ENCODE measurements around the gene ORAI2. TPM values are rescaled to one million over a fixed set of nuclear protein-coding genes. Genes with fewer than 3 reads are reported as not detected.
A peak's percentile ranks its signal among the peaks of the same experiment; 100 is the strongest.

Gene ORAI2
- total RNA-seq, 1 donor from 2014 or later, result 39.3 TPM

DNA sequence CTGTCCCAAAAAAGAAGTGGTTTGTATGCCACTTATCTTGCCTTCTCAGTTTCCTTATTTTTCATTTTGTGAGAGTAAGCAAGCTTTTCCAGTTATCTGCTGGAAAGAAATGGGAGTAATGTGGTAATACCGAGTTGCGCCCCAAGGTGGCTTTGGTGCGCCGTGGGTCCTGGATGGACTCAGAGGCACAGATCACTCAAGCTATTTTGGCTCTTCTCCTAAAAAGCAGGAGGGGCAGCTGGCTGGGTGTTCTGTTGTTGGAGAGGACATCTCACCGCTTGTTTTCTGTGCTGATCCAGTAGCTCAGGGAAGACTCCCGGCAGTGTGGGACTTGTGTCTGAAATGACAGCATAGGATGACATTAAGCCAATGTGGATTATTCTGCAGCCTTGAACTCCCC is 20.8 kb upstream of the ORAI2 start:
- peaks cover 53% of the 10 kb centered on the region for H3K36me3 Mint-ChIP-seq (ENCODE audit: low read depth, unreplicated experiment)

DNA sequence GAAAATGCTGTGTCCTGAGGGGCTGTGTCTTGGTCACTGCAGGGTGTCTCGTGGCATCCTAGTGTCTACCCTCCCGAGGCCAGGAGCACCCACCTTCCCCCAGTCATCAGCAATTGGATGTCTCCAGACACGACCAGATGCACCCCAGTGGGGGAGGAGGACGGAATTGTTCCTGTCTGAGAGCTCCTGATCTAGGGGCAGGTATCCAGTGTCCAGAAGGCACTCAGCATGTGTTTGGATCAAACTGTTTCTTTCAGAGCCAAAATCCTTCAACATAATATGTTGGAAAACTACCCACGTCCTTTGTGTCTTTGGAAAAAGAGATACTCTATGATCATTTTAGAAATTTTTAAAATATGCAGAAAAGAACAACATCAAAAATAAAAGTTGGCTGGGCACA is 20.3 kb upstream of the ORAI2 start:
- Mint-ChIP-seq H3K4me3 (ENCODE audit: unreplicated experiment) (no peak overlapping the region), H3K4me1 (ENCODE audit: unreplicated experiment) (peaks cover 8% of the 10 kb centered on the region), H3K36me3 (ENCODE audit: low read depth, unreplicated experiment) (peaks cover 48% of the 10 kb centered on the region), H3K9me3 (ENCODE audit: unreplicated experiment) (no peaks in the 10 kb centered on the region), H3K27ac (ENCODE audit: unreplicated experiment) (no peak overlapping the region), H3K27me3 (ENCODE audit: unreplicated experiment) (peaks cover 1% of the 10 kb centered on the region)
- DNase-seq (ENCODE audit: low spot score), result no peak
- TF ChIP-seq, protein P1, sequence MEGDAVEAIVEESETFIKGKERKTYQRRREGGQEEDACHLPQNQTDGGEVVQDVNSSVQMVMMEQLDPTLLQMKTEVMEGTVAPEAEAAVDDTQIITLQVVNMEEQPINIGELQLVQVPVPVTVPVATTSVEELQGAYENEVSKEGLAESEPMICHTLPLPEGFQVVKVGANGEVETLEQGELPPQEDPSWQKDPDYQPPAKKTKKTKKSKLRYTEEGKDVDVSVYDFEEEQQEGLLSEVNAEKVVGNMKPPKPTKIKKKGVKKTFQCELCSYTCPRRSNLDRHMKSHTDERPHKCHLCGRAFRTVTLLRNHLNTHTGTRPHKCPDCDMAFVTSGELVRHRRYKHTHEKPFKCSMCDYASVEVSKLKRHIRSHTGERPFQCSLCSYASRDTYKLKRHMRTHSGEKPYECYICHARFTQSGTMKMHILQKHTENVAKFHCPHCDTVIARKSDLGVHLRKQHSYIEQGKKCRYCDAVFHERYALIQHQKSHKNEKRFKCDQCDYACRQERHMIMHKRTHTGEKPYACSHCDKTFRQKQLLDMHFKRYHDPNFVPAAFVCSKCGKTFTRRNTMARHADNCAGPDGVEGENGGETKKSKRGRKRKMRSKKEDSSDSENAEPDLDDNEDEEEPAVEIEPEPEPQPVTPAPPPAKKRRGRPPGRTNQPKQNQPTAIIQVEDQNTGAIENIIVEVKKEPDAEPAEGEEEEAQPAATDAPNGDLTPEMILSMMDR (IDR thresholded peaks at IDR 0.05; ENCODE audit: unreplicated experiment), result no peak

More for the DNA sequence above, 20.8 kb upstream of the ORAI2 start:
- peak overlapping the region; percentile 37 for H3K4me3 Mint-ChIP-seq (ENCODE audit: unreplicated experiment)
- peaks cover 8% of the 10 kb centered on the region for H3K4me1 Mint-ChIP-seq (ENCODE audit: unreplicated experiment)
- no peaks in the 10 kb centered on the region for H3K9me3 Mint-ChIP-seq (ENCODE audit: unreplicated experiment)
- H3K27ac Mint-ChIP-seq (ENCODE audit: unreplicated experiment), result no peak overlapping the region
- H3K27me3 Mint-ChIP-seq (ENCODE audit: unreplicated experiment), result peaks cover 1% of the 10 kb centered on the region
- DNase-seq (ENCODE audit: low spot score), result no peak
- TF ChIP-seq, protein P1 (IDR thresholded peaks at IDR 0.05; ENCODE audit: unreplicated experiment), result peak; percentile 68

DNA sequence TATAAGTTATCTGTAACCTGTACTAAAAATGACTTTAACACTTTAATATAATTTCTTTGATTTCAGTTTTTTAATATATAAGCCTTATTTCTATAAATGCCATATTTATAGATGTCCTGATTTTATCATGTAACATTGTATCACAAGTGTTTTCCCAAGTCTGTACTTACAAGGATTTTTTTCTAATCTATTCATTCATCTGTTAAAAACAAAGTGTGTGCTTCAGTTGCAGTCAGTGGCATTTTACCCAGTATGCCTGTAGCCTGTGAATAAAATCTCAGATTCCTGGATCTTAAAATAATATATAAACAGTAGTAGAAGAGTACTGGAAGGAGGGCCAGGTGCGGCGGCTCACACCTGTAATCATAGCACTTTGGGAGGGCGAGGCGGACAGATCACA is 19.8 kb upstream of the ORAI2 start:
- DNase-seq (ENCODE audit: low spot score), result no peak
- H3K4me1 Mint-ChIP-seq (ENCODE audit: unreplicated experiment), result peaks cover 8% of the 10 kb centered on the region
- H3K9me3 Mint-ChIP-seq (ENCODE audit: unreplicated experiment), result no peaks in the 10 kb centered on the region
- H3K4me3 Mint-ChIP-seq (ENCODE audit: unreplicated experiment), result no peak overlapping the region
- TF ChIP-seq, protein P1 (IDR thresholded peaks at IDR 0.05; ENCODE audit: unreplicated experiment), result no peak
- H3K27ac Mint-ChIP-seq (ENCODE audit: unreplicated experiment), result no peak overlapping the region
- peaks cover 1% of the 10 kb centered on the region for H3K27me3 Mint-ChIP-seq (ENCODE audit: unreplicated experiment)
- H3K36me3 Mint-ChIP-seq (ENCODE audit: low read depth, unreplicated experiment), result peaks cover 46% of the 10 kb centered on the region

DNA sequence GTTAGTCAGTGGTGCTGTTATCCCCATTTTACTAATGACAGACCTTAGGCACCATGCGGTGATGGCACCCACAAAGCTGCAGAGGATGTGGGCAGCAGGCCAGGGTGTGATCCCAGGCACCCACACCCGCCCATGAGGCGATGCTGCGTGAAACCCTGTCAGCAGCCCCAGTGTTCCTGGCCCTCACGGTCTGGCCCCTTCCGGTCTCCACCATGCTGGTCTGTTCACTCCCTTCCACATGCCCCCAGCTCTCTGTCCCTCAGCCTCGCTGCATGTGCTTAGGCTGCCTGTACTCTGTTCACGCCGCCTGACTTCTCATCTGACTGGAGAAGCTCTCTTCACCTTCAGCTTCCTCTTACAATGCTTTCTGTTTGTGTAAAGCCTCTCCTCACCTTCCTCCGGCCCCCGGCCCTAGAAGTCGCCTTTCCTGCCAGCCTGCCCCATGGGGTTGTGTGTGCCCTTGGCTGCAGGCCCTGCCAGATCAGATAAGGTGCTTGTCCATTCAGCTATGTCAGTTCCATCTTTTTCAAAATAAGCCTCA is 17.6 kb upstream of the ORAI2 start:
- peaks cover 38% of the 10 kb centered on the region for H3K36me3 Mint-ChIP-seq (ENCODE audit: low read depth, unreplicated experiment)
- peaks cover 3% of the 10 kb centered on the region for H3K27me3 Mint-ChIP-seq (ENCODE audit: unreplicated experiment)
- DNase-seq (ENCODE audit: low spot score), result no peak
- peaks cover 12% of the 10 kb centered on the region for H3K4me1 Mint-ChIP-seq (ENCODE audit: unreplicated experiment)
- H3K9me3 Mint-ChIP-seq (ENCODE audit: unreplicated experiment), result no peaks in the 10 kb centered on the region
- TF ChIP-seq, protein P1 (IDR thresholded peaks at IDR 0.05; ENCODE audit: unreplicated experiment), result no peak
- peak overlapping the region; percentile 84 for H3K4me3 Mint-ChIP-seq (ENCODE audit: unreplicated experiment)
- peak overlapping the region; percentile 59 for H3K27ac Mint-ChIP-seq (ENCODE audit: unreplicated experiment)

DNA sequence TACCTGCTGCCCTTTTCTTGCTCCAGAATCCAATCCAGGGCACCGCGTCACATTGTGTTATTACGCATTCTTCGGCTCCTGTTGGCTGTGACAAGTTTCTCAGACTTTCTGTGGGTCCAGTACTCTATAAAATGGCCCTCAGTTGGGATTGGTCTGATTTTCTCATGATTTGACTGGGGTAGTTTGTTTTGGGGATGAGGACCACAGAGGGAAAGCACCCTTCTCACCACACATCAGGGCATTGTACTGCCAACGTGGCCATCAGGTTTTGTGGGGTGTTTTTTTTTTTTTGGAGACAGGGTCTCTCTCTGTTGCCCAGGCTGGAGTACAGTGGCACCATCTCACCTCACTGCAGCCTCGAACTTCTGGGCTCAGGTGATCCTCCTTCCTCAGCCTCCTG is 17.0 kb upstream of the ORAI2 start:
- Mint-ChIP-seq H3K4me1 (ENCODE audit: unreplicated experiment) (peaks cover 14% of the 10 kb centered on the region), H3K27ac (ENCODE audit: unreplicated experiment) (no peak overlapping the region), H3K9me3 (ENCODE audit: unreplicated experiment) (no peaks in the 10 kb centered on the region), H3K36me3 (ENCODE audit: low read depth, unreplicated experiment) (peaks cover 40% of the 10 kb centered on the region), H3K4me3 (ENCODE audit: unreplicated experiment) (no peak overlapping the region), H3K27me3 (ENCODE audit: unreplicated experiment) (peaks cover 8% of the 10 kb centered on the region)
- no peak for DNase-seq (ENCODE audit: low spot score)
- TF ChIP-seq, protein P1 (IDR thresholded peaks at IDR 0.05; ENCODE audit: unreplicated experiment), result no peak

Measured in endothelial cell (in vitro differentiated cells).